Mesenchymal stem cell (in vitro differentiated cells and primary cell): Measurements from ENCODE around the gene VTI1B.
A peak's percentile ranks its signal among the peaks of the same experiment; 100 is the strongest.

Experiments used
- DNase-seq: peaks from one replicate; pipeline ENCODE4 v3.0.0-alpha.2; 2013
- H2AFZ ChIP-seq: one replicate; pipeline ENCODE4 v1.6.1; 2013; ENCODE audit warnings: low read depth, mild to moderate bottlenecking, control low read depth, inconsistent platforms, low read length, moderate library complexity
- H2AK5ac ChIP-seq: 2 replicates; pipeline ENCODE4 v1.6.1; 2013; ENCODE audit warnings: low read length, moderate library complexity, mild to moderate bottlenecking, inconsistent platforms; ENCODE audit not compliant: severe bottlenecking
- H2BK120ac ChIP-seq: one replicate; pipeline ENCODE4 v1.6.1; 2013; ENCODE audit warnings: low read depth, mild to moderate bottlenecking, inconsistent platforms, low read length, moderate library complexity
- H2BK12ac ChIP-seq, 2 experiments: one replicate each; pipeline ENCODE4 v1.6.1; 2013; ENCODE audit warnings: inconsistent platforms in 2 of 2, low read length in 2 of 2, mild to moderate bottlenecking in 2 of 2, moderate library complexity in 2 of 2, control low read depth in 1 of 2
- H2BK15ac ChIP-seq: one replicate; pipeline ENCODE4 v1.6.1; 2013; ENCODE audit warnings: mild to moderate bottlenecking, low read depth, inconsistent platforms; ENCODE audit not compliant: poor library complexity, severe bottlenecking
- H2BK5ac ChIP-seq: 2 replicates; pipeline ENCODE4 v1.6.1; 2013; ENCODE audit warnings: low read depth, mild to moderate bottlenecking, low read length, control low read depth, inconsistent platforms; ENCODE audit not compliant: poor library complexity, severe bottlenecking
- H3K14ac ChIP-seq, 2 experiments: one replicate each; pipeline ENCODE4 v1.6.1; 2013; ENCODE audit warnings: inconsistent platforms in 2 of 2, low read length in 2 of 2, control low read depth in 1 of 2, mild to moderate bottlenecking in 1 of 2, moderate library complexity in 1 of 2
- H3K18ac ChIP-seq, 2 experiments: one replicate each; pipeline ENCODE4 v1.6.1; 2013; ENCODE audit warnings: inconsistent platforms in 2 of 2, low read length in 2 of 2, control low read depth in 1 of 2, low read depth in 1 of 2, mild to moderate bottlenecking in 1 of 2
- H3K23ac ChIP-seq, 2 experiments: one replicate each; pipeline ENCODE4 v1.6.1; 2013; ENCODE audit warnings: inconsistent platforms in 2 of 2, low read length in 2 of 2, mild to moderate bottlenecking in 2 of 2, moderate library complexity in 2 of 2, control low read depth in 1 of 2
- H3K27ac ChIP-seq: 2 replicates; pipeline ENCODE4 v1.5.1; 2013; ENCODE audit warnings: mild to moderate bottlenecking, moderate library complexity, low read length, control low read depth, inconsistent platforms; ENCODE audit not compliant: poor library complexity, severe bottlenecking
- H3K27me3 ChIP-seq, 2 experiments: 2 replicates each; pipeline versions ENCODE4 v1.6.1 to v1.7.0; 2013; ENCODE audit warnings: low read length in 2 of 2, mild to moderate bottlenecking in 2 of 2, moderate library complexity in 2 of 2, control low read depth in 1 of 2, inconsistent platforms in 1 of 2; ENCODE audit not compliant: control insufficient read depth in 1 of 2, insufficient read depth in 1 of 2
- H3K36me3 ChIP-seq, 2 experiments: 2 replicates each; pipeline versions ENCODE4 v1.6.1 to v1.7.0; 2013; ENCODE audit warnings: low read length in 2 of 2, control low read depth in 1 of 2, inconsistent platforms in 1 of 2, low read depth in 1 of 2, mild to moderate bottlenecking in 1 of 2; ENCODE audit not compliant: insufficient read depth in 2 of 2, control insufficient read depth in 1 of 2
- H3K4ac ChIP-seq, 2 experiments: one replicate each; pipeline ENCODE4 v1.6.1; 2013; ENCODE audit warnings: inconsistent platforms in 2 of 2, low read length in 2 of 2, mild to moderate bottlenecking in 2 of 2, moderate library complexity in 2 of 2, control low read depth in 1 of 2, low read depth in 1 of 2
- H3K4me1 ChIP-seq: 2 replicates; pipeline ENCODE4 v1.6.1; 2013; ENCODE audit warnings: low read depth, low read length, control low read depth; ENCODE audit not compliant: control insufficient read depth, insufficient read depth
- H3K4me2 ChIP-seq: 2 replicates; pipeline ENCODE4 v1.6.1; 2013; ENCODE audit warnings: low read length, mild to moderate bottlenecking, inconsistent platforms; ENCODE audit not compliant: poor library complexity, severe bottlenecking
- H3K4me3 ChIP-seq, 2 experiments: 2 replicates each; pipeline versions ENCODE4 v1.5.1 to v1.7.0; 2013; ENCODE audit warnings: low read length in 2 of 2, mild to moderate bottlenecking in 2 of 2, control low read depth in 1 of 2, low read depth in 1 of 2; ENCODE audit not compliant: insufficient read depth in 1 of 2
- H3K79me1 ChIP-seq: replicated peaks from 2 replicates; pipeline ENCODE4 v1.6.1; 2013; ENCODE audit warnings: mild to moderate bottlenecking, control low read depth, low read length, inconsistent platforms; ENCODE audit not compliant: poor library complexity, severe bottlenecking
- H3K9ac ChIP-seq: 2 replicates; pipeline ENCODE4 v1.7.0; 2013; ENCODE audit warnings: mild to moderate bottlenecking, low read length, moderate library complexity
- H3K9me3 ChIP-seq: 2 replicates; pipeline ENCODE4 v1.7.0; 2013; ENCODE audit warnings: mild to moderate bottlenecking, low read length; ENCODE audit not compliant: control insufficient read depth
- H4K8ac ChIP-seq: one replicate; pipeline ENCODE4 v1.6.1; 2013; ENCODE audit warnings: inconsistent platforms, mild to moderate bottlenecking, low read length, moderate library complexity
- H4K91ac ChIP-seq: one replicate; pipeline ENCODE4 v1.6.1; 2013; ENCODE audit warnings: mild to moderate bottlenecking, low read length, inconsistent platforms
- WGBS: methylation state at CpG from one replicate; pipeline ENCODE4 v1.1.7; 2013; ENCODE audit warnings: mixed read lengths; 5-methylcytosine and 5-hydroxymethylcytosine counted together

Gene VTI1B

DNA sequence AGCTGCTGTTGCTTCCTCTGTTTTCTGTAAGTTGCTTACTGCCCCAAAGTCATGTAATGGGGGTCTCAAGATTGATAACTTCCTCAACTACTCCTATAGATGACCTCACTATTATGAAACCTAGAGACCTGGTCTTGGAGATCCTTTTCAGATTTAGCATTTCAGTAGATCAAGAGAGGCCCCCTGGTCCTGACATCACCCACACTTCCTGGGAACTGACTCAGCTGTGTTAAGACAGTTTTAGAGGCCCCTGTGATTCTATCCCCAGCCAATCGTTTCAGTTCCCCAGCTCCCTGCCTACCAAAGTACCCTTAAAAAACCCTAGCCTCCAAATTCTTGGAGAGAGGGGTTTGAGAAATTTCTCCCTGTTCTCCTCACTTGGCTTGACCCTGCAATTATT, 63.9 kb downstream of the VTI1B start:
- H4K8ac ChIP-seq = no peak overlapping the region
- no peak overlapping the region for H3K18ac ChIP-seq
- no peak overlapping the region for H3K4ac ChIP-seq
- 56% methylated on average over 1 of the region's 1 CpG for WGBS
- H2AK5ac ChIP-seq = no peak overlapping the region
- H3K36me3 ChIP-seq = no peaks in the 10 kb centered on the region
- peaks cover 8 to 35% of the 10 kb centered on the region in 2 experiments for H3K27me3 ChIP-seq
- no peak overlapping the region for H2BK5ac ChIP-seq
- peaks cover 1% of the 10 kb centered on the region for H3K4me1 ChIP-seq
- H3K4me2 ChIP-seq = peak overlapping the region; percentile 29
- H3K14ac ChIP-seq = no peak overlapping the region
- no peak overlapping the region for H3K23ac ChIP-seq
- H3K9me3 ChIP-seq = no peaks in the 10 kb centered on the region
- H3K9ac ChIP-seq = no peak overlapping the region
- no peak overlapping the region for H2AFZ ChIP-seq
- no peaks in the 10 kb centered on the region for H3K79me1 ChIP-seq
- H2BK12ac ChIP-seq = no peak overlapping the region
- DNase-seq = no peak
- no peak overlapping the region for H2BK15ac ChIP-seq
- H2BK120ac ChIP-seq = no peak overlapping the region
- H4K91ac ChIP-seq = no peak overlapping the region
- H3K4me3 ChIP-seq = no peak overlapping the region
- H3K27ac ChIP-seq = no peak overlapping the region

DNA sequence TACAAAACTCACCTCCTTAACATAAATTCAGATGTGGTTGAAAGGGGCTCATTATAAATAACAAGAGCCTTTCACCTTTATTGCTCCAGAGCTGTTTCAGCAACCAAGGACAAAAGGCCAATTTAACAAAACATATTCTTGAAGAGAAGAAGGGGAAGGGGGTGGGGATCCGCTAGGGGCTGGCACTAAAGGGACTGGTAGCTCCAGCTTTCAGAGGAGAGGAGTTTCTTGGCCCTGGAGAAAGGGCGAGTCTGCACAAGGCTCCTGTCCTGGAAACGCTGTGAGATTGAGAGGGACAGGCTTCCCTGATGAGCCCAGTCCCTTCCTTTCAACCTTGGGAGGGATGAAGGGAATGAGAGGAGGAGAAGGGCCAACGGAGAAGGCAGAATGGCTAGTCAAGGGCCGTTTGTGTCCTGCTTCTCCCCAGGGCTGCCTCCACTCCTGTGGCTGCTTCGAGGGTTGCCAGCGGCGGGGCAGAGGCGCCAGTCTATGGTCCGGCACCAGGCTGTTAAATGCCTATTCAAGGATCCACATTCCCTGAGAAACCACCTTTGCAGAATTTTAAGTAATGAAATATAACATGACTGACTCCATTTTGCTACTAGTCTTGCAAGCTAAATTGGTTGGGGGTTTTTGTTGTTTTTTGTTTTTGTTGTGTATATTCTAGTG, 64.7 kb downstream of the VTI1B start:
- no peak overlapping the region for H3K4me3 ChIP-seq
- H3K9ac ChIP-seq = no peak overlapping the region
- H3K9me3 ChIP-seq = no peaks in the 10 kb centered on the region
- no peak overlapping the region for H3K14ac ChIP-seq
- no peak overlapping the region for H2AK5ac ChIP-seq
- no peak overlapping the region for H4K91ac ChIP-seq
- no peak overlapping the region for H3K18ac ChIP-seq
- H3K4me2 ChIP-seq = no peak overlapping the region
- no peaks in the 10 kb centered on the region for H3K79me1 ChIP-seq
- no peak overlapping the region for H3K27ac ChIP-seq
- no peak overlapping the region for H3K4ac ChIP-seq
- no peak overlapping the region for H4K8ac ChIP-seq
- H3K23ac ChIP-seq = no peak overlapping the region
- H3K4me1 ChIP-seq = peaks cover 1% of the 10 kb centered on the region
- no peak for DNase-seq
- H2BK15ac ChIP-seq = no peak overlapping the region
- no peak overlapping the region for H2BK12ac ChIP-seq
- H2BK5ac ChIP-seq = no peak overlapping the region
- WGBS = 79% methylated on average over 10 of the region's 10 CpGs
- H3K36me3 ChIP-seq = no peaks in the 10 kb centered on the region
- H3K27me3 ChIP-seq = peaks cover 8 to 35% of the 10 kb centered on the region in 2 experiments
- no peak overlapping the region for H2BK120ac ChIP-seq
- no peak overlapping the region for H2AFZ ChIP-seq

DNA sequence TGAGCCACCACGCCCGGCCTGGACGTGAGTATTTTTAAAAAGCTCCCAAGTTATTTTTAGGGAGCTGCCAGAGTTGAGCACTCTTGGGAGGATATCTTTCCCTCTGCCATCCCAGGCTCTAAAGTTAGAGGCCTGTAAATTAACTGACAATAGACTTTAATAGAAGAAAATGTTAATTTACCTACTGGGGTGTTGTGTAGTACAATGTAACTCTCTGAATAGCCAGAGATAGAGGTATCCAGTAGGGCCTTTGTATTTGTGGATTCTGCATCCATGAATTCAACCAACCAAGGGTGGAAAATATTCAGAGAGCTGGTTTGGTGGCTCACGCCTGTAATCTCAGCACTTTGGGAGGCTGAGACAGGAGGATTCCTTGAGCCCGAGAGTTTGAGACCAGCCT, 66.8 kb downstream of the VTI1B start:
- Histone ChIP-seq H3K4me3 (no peak overlapping the region), H3K36me3 (no peaks in the 10 kb centered on the region), H2BK120ac (no peak overlapping the region), H3K23ac (no peak overlapping the region), H3K18ac (no peak overlapping the region), H3K9ac (no peak overlapping the region), H3K27me3 (peaks cover 8 to 19% of the 10 kb centered on the region in 2 experiments), H3K79me1 (no peaks in the 10 kb centered on the region), H3K4me1 (peaks cover 3% of the 10 kb centered on the region), H3K27ac (no peak overlapping the region), H2BK15ac (no peak overlapping the region), H3K9me3 (no peaks in the 10 kb centered on the region), H2BK5ac (no peak overlapping the region), H4K8ac (no peak overlapping the region), H4K91ac (no peak overlapping the region), H2BK12ac (no peak overlapping the region), H2AFZ (no peak overlapping the region), H3K14ac (no peak overlapping the region), H3K4ac (no peak overlapping the region), H2AK5ac (no peak overlapping the region), H3K4me2 (no peak overlapping the region)
- DNase-seq = no peak
- 96% methylated on average over 5 of the region's 5 CpGs for WGBS

DNA sequence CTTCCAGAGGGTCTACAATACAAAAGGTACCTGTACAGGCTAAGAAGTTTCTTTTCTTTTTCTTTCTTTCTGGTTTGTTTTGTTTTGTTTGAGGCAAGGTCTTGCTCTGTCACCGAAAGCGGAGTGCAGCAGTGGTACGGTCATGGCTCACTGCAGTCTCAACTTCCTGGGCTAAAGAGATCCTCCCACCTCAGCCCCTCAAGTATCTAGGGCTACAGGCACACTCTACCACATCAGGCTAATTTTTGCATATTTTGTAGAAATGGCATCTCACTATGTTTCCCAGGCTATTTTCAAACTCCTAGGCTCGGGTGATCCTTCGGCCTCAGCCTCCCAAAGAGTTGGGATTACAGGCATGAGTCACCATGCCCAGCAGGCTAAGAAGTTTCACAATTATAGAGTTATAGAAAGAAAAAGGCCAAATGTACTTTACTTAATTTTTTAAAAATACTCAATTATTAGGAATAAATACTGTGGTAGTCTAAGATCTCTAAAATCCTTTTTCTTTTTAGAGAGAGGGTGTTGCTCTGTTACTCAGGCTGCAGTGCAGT, 71.4 kb downstream of the VTI1B start:
- Histone ChIP-seq H3K23ac (no peak overlapping the region), H3K4ac (no peak overlapping the region), H3K79me1 (peaks cover 5% of the 10 kb centered on the region), H2AK5ac (no peak overlapping the region), H3K27me3 (no peaks in the 10 kb centered on the region), H2BK12ac (no peak overlapping the region), H2BK120ac (no peak overlapping the region), H3K4me1 (peaks cover 8% of the 10 kb centered on the region), H3K18ac (no peak overlapping the region), H3K36me3 (no peaks in the 10 kb centered on the region), H4K8ac (no peak overlapping the region), H3K4me3 (no peak overlapping the region), H3K4me2 (no peak overlapping the region), H4K91ac (no peak overlapping the region), H3K9ac (no peak overlapping the region), H3K14ac (no peak overlapping the region), H2BK5ac (no peak overlapping the region), H3K9me3 (no peaks in the 10 kb centered on the region), H2BK15ac (no peak overlapping the region), H3K27ac (no peak overlapping the region), H2AFZ (no peak overlapping the region)
- 90% methylated on average over 3 of the region's 5 CpGs for WGBS
- peak; percentile 19 for DNase-seq
